ENCODE results near the gene AGAP1. TPM values are rescaled to one million over a fixed set of nuclear protein-coding genes. Genes with fewer than 3 reads are reported as not detected.

The AGAP1 gene
- total RNA-seq, 1 donor from 2014 or later = 33.7 TPM

DNA sequence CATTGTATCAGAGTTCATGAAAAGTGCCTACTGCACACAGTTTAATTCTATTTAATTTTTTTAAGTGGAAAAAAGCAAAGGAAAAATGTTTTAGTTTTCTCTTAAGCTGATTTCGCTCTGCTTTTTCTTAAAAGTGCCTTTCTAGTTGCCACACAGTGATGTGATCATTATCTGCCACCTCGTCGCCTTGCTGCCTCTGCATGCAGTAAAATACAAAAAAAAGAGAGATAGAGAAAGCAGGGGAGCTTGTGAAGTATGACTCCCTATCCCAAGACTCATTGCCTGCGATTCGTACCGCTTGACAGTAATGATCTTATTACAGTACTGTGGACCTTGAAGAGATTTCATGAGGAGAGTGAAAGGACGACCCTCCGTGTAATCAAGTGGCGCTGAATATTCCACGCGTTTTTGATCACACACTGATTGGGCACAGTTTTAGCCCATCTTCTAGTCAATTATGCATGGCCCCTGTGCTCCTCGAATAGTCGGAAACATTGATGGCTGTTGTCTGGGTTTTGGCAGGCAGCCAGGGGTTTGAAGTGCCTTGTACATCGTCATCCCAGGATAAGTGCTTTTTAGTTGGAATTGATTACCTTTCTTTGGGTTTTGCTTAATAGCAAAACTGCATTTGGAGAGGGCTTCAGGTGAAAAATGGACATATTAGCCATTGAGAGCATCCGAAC, 486.1 kb downstream of the AGAP1 start:
- TF ChIP-seq CTCF (IDR thresholded peaks at IDR 0.05; ENCODE audit: insufficient read depth, low read length, poor library complexity, severe bottlenecking) = no peak
- Histone ChIP-seq H3K4me3 (ENCODE audit: low read depth, low read length) (no peak overlapping the region), H3K36me3 (ENCODE audit: control insufficient read depth, insufficient read depth, low read length) (no peaks in the 10 kb centered on the region), H3K27me3 (ENCODE audit: control insufficient read depth, insufficient read depth, low read length) (no peaks in the 10 kb centered on the region)
- no peak for DNase-seq (ENCODE audit: low read depth)

DNA sequence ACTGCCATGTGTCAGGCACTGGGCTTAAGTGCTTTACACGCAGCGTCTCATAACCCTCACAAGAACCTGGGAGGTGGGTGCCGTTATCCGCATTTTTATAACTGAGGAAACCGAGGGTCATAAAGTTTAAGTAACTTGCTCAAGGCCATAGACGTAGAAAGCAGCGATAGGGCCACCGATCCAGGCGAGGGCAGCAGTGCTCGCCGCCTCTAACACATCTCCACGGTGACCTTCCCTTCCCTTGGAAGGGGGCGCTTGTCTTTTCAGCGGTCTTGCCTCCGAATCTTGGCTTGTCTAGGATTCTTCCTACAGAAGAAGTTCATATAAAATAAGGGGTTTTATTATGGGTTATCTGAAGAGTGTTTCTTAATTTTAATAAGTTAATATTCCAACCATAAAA, 487.8 kb downstream of the AGAP1 start:
- no peak for DNase-seq (ENCODE audit: low read depth)
- Histone ChIP-seq H3K4me3 (ENCODE audit: low read depth, low read length) (no peak overlapping the region), H3K36me3 (ENCODE audit: control insufficient read depth, insufficient read depth, low read length) (no peaks in the 10 kb centered on the region), H3K27me3 (ENCODE audit: control insufficient read depth, insufficient read depth, low read length) (no peaks in the 10 kb centered on the region)
- peak; percentile 31 for TF ChIP-seq CTCF (IDR thresholded peaks at IDR 0.05; ENCODE audit: insufficient read depth, low read length, poor library complexity, severe bottlenecking)

DNA sequence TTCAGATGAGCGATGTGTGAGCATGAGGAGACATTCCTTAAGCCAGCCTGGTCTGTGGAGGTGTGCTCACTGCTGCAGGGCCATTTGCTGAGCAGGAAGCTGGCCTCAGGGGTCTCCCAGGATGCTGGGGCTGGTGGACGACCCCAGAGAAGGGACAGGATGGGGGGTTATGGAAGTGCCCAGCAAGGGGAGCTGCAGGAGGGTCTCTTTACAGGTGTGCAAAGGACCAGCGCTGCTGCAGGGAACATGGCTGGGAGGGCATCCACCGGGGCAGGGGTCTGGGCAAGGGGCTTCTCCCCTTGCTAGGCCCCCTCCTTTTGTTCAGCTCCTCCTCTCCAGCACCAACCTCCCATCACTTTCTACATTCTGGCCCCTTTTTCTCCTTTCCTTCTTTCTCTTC, 489.2 kb downstream of the AGAP1 start:
- H3K27me3 ChIP-seq (ENCODE audit: control insufficient read depth, insufficient read depth, low read length) = no peaks in the 10 kb centered on the region
- DNase-seq (ENCODE audit: low read depth) = no peak
- H3K36me3 ChIP-seq (ENCODE audit: control insufficient read depth, insufficient read depth, low read length) = no peaks in the 10 kb centered on the region
- no peak for TF ChIP-seq CTCF (IDR thresholded peaks at IDR 0.05; ENCODE audit: insufficient read depth, low read length, poor library complexity, severe bottlenecking)
- no peak overlapping the region for H3K4me3 ChIP-seq (ENCODE audit: low read depth, low read length)

GRCh38 chr2:235984552-235984951, 490.7 kb downstream of the AGAP1 start:
- H3K27me3 ChIP-seq (ENCODE audit: control insufficient read depth, insufficient read depth, low read length) = no peaks in the 10 kb centered on the region
- H3K4me3 ChIP-seq (ENCODE audit: low read depth, low read length) = no peak overlapping the region
- no peak for DNase-seq (ENCODE audit: low read depth)
- no peak for TF ChIP-seq CTCF (IDR thresholded peaks at IDR 0.05; ENCODE audit: insufficient read depth, low read length, poor library complexity, severe bottlenecking)
- H3K36me3 ChIP-seq (ENCODE audit: control insufficient read depth, insufficient read depth, low read length) = no peaks in the 10 kb centered on the region

DNA sequence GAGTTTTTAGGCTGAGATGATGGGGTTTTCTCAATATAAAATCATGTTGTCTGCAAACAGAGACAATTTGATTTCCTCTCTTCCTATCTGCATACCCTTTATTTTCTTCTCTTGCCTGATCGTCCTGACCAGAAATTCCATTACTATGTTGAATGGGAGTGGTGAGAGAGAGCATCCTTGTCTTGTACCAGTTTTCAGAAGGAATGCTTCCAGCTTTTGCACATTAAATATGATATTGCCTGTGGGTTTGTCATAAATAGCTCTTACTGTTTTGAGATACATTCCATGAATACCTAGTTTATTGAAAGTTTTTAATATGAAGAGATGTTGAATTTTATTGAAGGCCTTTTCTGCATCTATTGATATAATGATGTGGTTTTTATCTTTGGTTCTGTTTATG, 492.5 kb downstream of the AGAP1 start:
- H3K4me3 ChIP-seq (ENCODE audit: low read depth, low read length) = no peak overlapping the region
- DNase-seq (ENCODE audit: low read depth) = no peak

More for the DNA sequence above, 492.5 kb downstream of the AGAP1 start:
- no peak for TF ChIP-seq CTCF (IDR thresholded peaks at IDR 0.05; ENCODE audit: insufficient read depth, low read length, poor library complexity, severe bottlenecking)
- H3K27me3 ChIP-seq (ENCODE audit: control insufficient read depth, insufficient read depth, low read length) = no peaks in the 10 kb centered on the region
- H3K36me3 ChIP-seq (ENCODE audit: control insufficient read depth, insufficient read depth, low read length) = no peaks in the 10 kb centered on the region
